ENCODE data around the gene LRBA.

The LRBA gene

GRCh38 chr4:150250998-150251651 lies 764.0 kb downstream of the LRBA start:
- H4K20me1 ChIP-seq (ENCODE audit: control insufficient read depth, insufficient read depth, low read depth, low read length), result no peaks in the 10 kb centered on the region
- no peak overlapping the region for H3K4me2 ChIP-seq (ENCODE audit: low read length)
- H3K36me3 ChIP-seq (ENCODE audit: control insufficient read depth, low read length), result no peaks in the 10 kb centered on the region
- no peaks in the 10 kb centered on the region for H3K9me2 ChIP-seq (replicated peaks; ENCODE audit: control insufficient read depth, low read length)
- H3F3A ChIP-seq (ENCODE audit: control insufficient read depth, insufficient read depth), result no peaks in the 10 kb centered on the region
- no peak overlapping the region for H3K4me3 ChIP-seq (ENCODE audit: low read length)
- TF ChIP-seq, protein P1, sequence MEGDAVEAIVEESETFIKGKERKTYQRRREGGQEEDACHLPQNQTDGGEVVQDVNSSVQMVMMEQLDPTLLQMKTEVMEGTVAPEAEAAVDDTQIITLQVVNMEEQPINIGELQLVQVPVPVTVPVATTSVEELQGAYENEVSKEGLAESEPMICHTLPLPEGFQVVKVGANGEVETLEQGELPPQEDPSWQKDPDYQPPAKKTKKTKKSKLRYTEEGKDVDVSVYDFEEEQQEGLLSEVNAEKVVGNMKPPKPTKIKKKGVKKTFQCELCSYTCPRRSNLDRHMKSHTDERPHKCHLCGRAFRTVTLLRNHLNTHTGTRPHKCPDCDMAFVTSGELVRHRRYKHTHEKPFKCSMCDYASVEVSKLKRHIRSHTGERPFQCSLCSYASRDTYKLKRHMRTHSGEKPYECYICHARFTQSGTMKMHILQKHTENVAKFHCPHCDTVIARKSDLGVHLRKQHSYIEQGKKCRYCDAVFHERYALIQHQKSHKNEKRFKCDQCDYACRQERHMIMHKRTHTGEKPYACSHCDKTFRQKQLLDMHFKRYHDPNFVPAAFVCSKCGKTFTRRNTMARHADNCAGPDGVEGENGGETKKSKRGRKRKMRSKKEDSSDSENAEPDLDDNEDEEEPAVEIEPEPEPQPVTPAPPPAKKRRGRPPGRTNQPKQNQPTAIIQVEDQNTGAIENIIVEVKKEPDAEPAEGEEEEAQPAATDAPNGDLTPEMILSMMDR (IDR thresholded peaks at IDR 0.05; ENCODE audit: low read depth, low read length, poor library complexity, severe bottlenecking), result no peak
- no peak for TF ChIP-seq EZH2phosphoT487 (IDR thresholded peaks at IDR 0.05; ENCODE audit: borderline replicate concordance, low read length)
- no peaks in the 10 kb centered on the region for H3K4me1 ChIP-seq (ENCODE audit: control insufficient read depth, low read length)
- H3K27me3 ChIP-seq (ENCODE audit: control insufficient read depth, low read length), result no peaks in the 10 kb centered on the region
- no peaks in the 10 kb centered on the region for H3K9me3 ChIP-seq (ENCODE audit: control insufficient read depth, insufficient read depth, low read length)
- no peak overlapping the region for H3K27ac ChIP-seq (ENCODE audit: low read depth, low read length)
- no peaks in the 10 kb centered on the region for H3K79me2 ChIP-seq (ENCODE audit: control insufficient read depth, low read length)

GRCh38 chr4:150250293-150250997 lies 764.6 kb downstream of the LRBA start:
- TF ChIP-seq, protein P1 (IDR thresholded peaks at IDR 0.05; ENCODE audit: low read depth, low read length, poor library complexity, severe bottlenecking), result no peak
- TF ChIP-seq EZH2phosphoT487 (IDR thresholded peaks at IDR 0.05; ENCODE audit: borderline replicate concordance, low read length), result no peak
- H3K4me1 ChIP-seq (ENCODE audit: control insufficient read depth, low read length), result no peaks in the 10 kb centered on the region

GRCh38 chr4:150248181-150248580 lies 766.9 kb downstream of the LRBA start:
- Histone ChIP-seq H4K20me1 (ENCODE audit: control insufficient read depth, insufficient read depth, low read depth, low read length) (no peaks in the 10 kb centered on the region), H3K9me2 (replicated peaks; ENCODE audit: control insufficient read depth, low read length) (no peaks in the 10 kb centered on the region), H3K4me2 (ENCODE audit: low read length) (no peak overlapping the region), H3K4me3 (ENCODE audit: low read length) (no peak overlapping the region), H3K79me2 (ENCODE audit: control insufficient read depth, low read length) (no peaks in the 10 kb centered on the region), H3K36me3 (ENCODE audit: control insufficient read depth, low read length) (no peaks in the 10 kb centered on the region), H3K9me3 (ENCODE audit: control insufficient read depth, insufficient read depth, low read length) (no peaks in the 10 kb centered on the region), H3K27me3 (ENCODE audit: control insufficient read depth, low read length) (no peaks in the 10 kb centered on the region), H3F3A (ENCODE audit: control insufficient read depth, insufficient read depth) (no peaks in the 10 kb centered on the region), H3K27ac (ENCODE audit: low read depth, low read length) (no peak overlapping the region), H3K4me1 (ENCODE audit: control insufficient read depth, low read length) (no peaks in the 10 kb centered on the region)
- TF ChIP-seq EZH2phosphoT487 (IDR thresholded peaks at IDR 0.05; ENCODE audit: borderline replicate concordance, low read length), result no peak
- TF ChIP-seq, protein P1 (IDR thresholded peaks at IDR 0.05; ENCODE audit: low read depth, low read length, poor library complexity, severe bottlenecking), result no peak

More at GRCh38 chr4:150250293-150250997, 764.6 kb downstream of the LRBA start:
- H3K27ac ChIP-seq (ENCODE audit: low read depth, low read length), result no peak overlapping the region
- H3K79me2 ChIP-seq (ENCODE audit: control insufficient read depth, low read length), result no peaks in the 10 kb centered on the region
- no peaks in the 10 kb centered on the region for H3K9me3 ChIP-seq (ENCODE audit: control insufficient read depth, insufficient read depth, low read length)
- no peak overlapping the region for H3K4me2 ChIP-seq (ENCODE audit: low read length)
- no peaks in the 10 kb centered on the region for H3K36me3 ChIP-seq (ENCODE audit: control insufficient read depth, low read length)
- no peaks in the 10 kb centered on the region for H3F3A ChIP-seq (ENCODE audit: control insufficient read depth, insufficient read depth)
- H4K20me1 ChIP-seq (ENCODE audit: control insufficient read depth, insufficient read depth, low read depth, low read length), result no peaks in the 10 kb centered on the region
- no peak overlapping the region for H3K4me3 ChIP-seq (ENCODE audit: low read length)
- H3K27me3 ChIP-seq (ENCODE audit: control insufficient read depth, low read length), result no peaks in the 10 kb centered on the region
- H3K9me2 ChIP-seq (replicated peaks; ENCODE audit: control insufficient read depth, low read length), result no peaks in the 10 kb centered on the region
